SIG-M5 (cell line): ENCODE measurements around the gene RIPK3.
"Not testable (repeated sequence)": the region's sequence is repeated elsewhere in the genome, so short reads cannot be mapped to it uniquely, and the experiment has no call there.

Experiments used
- DNase-seq: peaks from one replicate; lab custom pipeline; 2025; lab: John Stamatoyannopoulos, UW

Gene RIPK3

GRCh38 chr14:24343795-24344660 is 4.2 kb upstream of the RIPK3 start:
- no peak for DNase-seq

- no peak for DNase-seq
Observed at GRCh38 chr14:24342889-24343288, 3.1 kb upstream of the RIPK3 start.

GRCh38 chr14:24340606-24341005 is 815 bp upstream of the RIPK3 start:
- no peak for DNase-seq

- no peak for DNase-seq
Observed at GRCh38 chr14:24338843-24339242, 948 bp downstream of the RIPK3 start.

GRCh38 chr14:24337824-24338175 is 2.0 kb downstream of the RIPK3 start:
- DNase-seq = no peak

- no peak for DNase-seq
Observed at GRCh38 chr14:24337144-24337823, 2.5 kb downstream of the RIPK3 start.

- DNase-seq = no peak
Observed at GRCh38 chr14:24335461-24336171, 4.2 kb downstream of the RIPK3 start.

GRCh38 chr14:24334431-24335291 is 5.1 kb downstream of the RIPK3 start, which contains the start of gene ADCY4:
TSS of gene ADCY4 (minus strand) at chr14:24335071. CDS start at chr14:24334652, 419 bp downstream.
- DNase-seq = no peak

- no peak for DNase-seq
Observed at GRCh38 chr14:24332268-24332993, 7.4 kb downstream of the RIPK3 start.

- DNase-seq = no peak
Observed at GRCh38 chr14:24331731-24332267, 8.0 kb downstream of the RIPK3 start.

GRCh38 chr14:24330973-24331674 is 8.7 kb downstream of the RIPK3 start:
- no peak for DNase-seq

GRCh38 chr14:24329736-24330135 is 10.1 kb downstream of the RIPK3 start:
- DNase-seq = no peak

GRCh38 chr14:24329073-24329663 is 10.6 kb downstream of the RIPK3 start:
- DNase-seq = no peak

- DNase-seq = not testable (repeated sequence)
Observed at GRCh38 chr14:24327914-24328313, 11.9 kb downstream of the RIPK3 start.

GRCh38 chr14:24327303-24327702 is 12.5 kb downstream of the RIPK3 start:
- DNase-seq = no peak

- DNase-seq = no peak
Observed at GRCh38 chr14:24325963-24326362, 13.8 kb downstream of the RIPK3 start.

- DNase-seq = no peak
Observed at GRCh38 chr14:24325041-24325530, 14.7 kb downstream of the RIPK3 start.

GRCh38 chr14:24324024-24324423 is 15.8 kb downstream of the RIPK3 start:
- DNase-seq = no peak

GRCh38 chr14:24323341-24323740 is 16.4 kb downstream of the RIPK3 start:
- no peak for DNase-seq

- DNase-seq = no peak
Observed at GRCh38 chr14:24322672-24323071, 17.1 kb downstream of the RIPK3 start.
